Mesendoderm (in vitro differentiated cells): ENCODE measurements around the gene CSNK2A3.

Experiments used
- DNase-seq: peaks from one replicate; pipeline ENCODE4 v3.0.0; 2013
- H2AK5ac ChIP-seq: 2 replicates; pipeline ENCODE4 v1.6.1; 2013; ENCODE audit warnings: low read length, inconsistent platforms
- H2BK120ac ChIP-seq: 2 replicates; pipeline ENCODE4 v1.6.1; 2013; ENCODE audit warnings: low read depth, mild to moderate bottlenecking, low read length, moderate library complexity, mixed read lengths
- H2BK15ac ChIP-seq: replicated peaks from 2 replicates; pipeline ENCODE4 v1.6.1; 2013; ENCODE audit warnings: low read depth, mild to moderate bottlenecking, moderate library complexity
- H2BK5ac ChIP-seq: 2 replicates; pipeline ENCODE4 v1.6.1; 2013; ENCODE audit warnings: low read length, inconsistent platforms
- H3K18ac ChIP-seq: 2 replicates; pipeline ENCODE4 v1.6.1; 2013; ENCODE audit warnings: mild to moderate bottlenecking, low read length, mixed read lengths
- H3K23ac ChIP-seq: one replicate; pipeline ENCODE4 v1.6.1; 2013; ENCODE audit warnings: low read length
- H3K27ac ChIP-seq: 2 replicates; pipeline ENCODE4 v1.5.1; 2013; ENCODE audit warnings: low read depth, mild to moderate bottlenecking, inconsistent platforms, low read length, moderate library complexity
- H3K27me3 ChIP-seq: 2 replicates; pipeline ENCODE4 v1.6.1; 2013; ENCODE audit warnings: low read length, control low read depth, mild to moderate bottlenecking, inconsistent platforms; ENCODE audit not compliant: insufficient read depth, poor library complexity
- H3K36me3 ChIP-seq: 2 replicates; pipeline ENCODE4 v1.6.1; 2013; ENCODE audit warnings: low read length, inconsistent platforms; ENCODE audit not compliant: control insufficient read depth, insufficient read depth
- H3K4ac ChIP-seq: one replicate; pipeline ENCODE4 v1.6.1; 2013; ENCODE audit warnings: low read depth, mild to moderate bottlenecking, low read length, moderate library complexity
- H3K4me1 ChIP-seq: 2 replicates; pipeline ENCODE4 v1.6.1; 2013; ENCODE audit warnings: low read depth, low read length, inconsistent platforms; ENCODE audit not compliant: control insufficient read depth
- H3K4me2 ChIP-seq: 2 replicates; pipeline ENCODE4 v1.6.1; 2013; ENCODE audit warnings: low read length
- H3K4me3 ChIP-seq: 2 replicates; pipeline ENCODE4 v1.5.1; 2013; ENCODE audit warnings: mild to moderate bottlenecking, low read length
- H3K56ac ChIP-seq: one replicate; pipeline ENCODE4 v1.6.1; 2013; ENCODE audit warnings: low read length
- H3K79me1 ChIP-seq: 2 replicates; pipeline ENCODE4 v1.6.1; 2013; ENCODE audit warnings: low read length, inconsistent platforms
- H3K79me2 ChIP-seq: 2 replicates; pipeline ENCODE4 v1.6.1; 2013; ENCODE audit warnings: mild to moderate bottlenecking, low read length; ENCODE audit not compliant: control insufficient read depth, insufficient read depth
- H3K9ac ChIP-seq: 2 replicates; pipeline ENCODE4 v1.6.1; 2013; ENCODE audit warnings: low read length, inconsistent platforms
- H4K5ac ChIP-seq: one replicate; pipeline ENCODE4 v1.6.1; 2013; ENCODE audit warnings: low read length
- H4K8ac ChIP-seq: one replicate; pipeline ENCODE4 v1.6.1; 2013; ENCODE audit warnings: low read depth, mild to moderate bottlenecking, control low read depth, low read length, moderate library complexity
- WGBS: extraction: QIAGEN DNeasy Blood & Tissue Kit; methylation state at CpG from one replicate; pipeline ENCODE4 v1.1.7; 2013; ENCODE audit warnings: low lambda C conversion rate, missing lambda C conversion rate; ENCODE audit not compliant: insufficient coverage; ENCODE audit errors: extremely low coverage; 5-methylcytosine and 5-hydroxymethylcytosine counted together

Gene CSNK2A3

GRCh38 chr11:11396301-11397035, 43.4 kb upstream of the CSNK2A3 start:
- Histone ChIP-seq H3K27ac (no peak overlapping the region), H3K4me2 (no peak overlapping the region)
- no CpG with 5 or more reads among the region's 11 CpGs for WGBS

DNA sequence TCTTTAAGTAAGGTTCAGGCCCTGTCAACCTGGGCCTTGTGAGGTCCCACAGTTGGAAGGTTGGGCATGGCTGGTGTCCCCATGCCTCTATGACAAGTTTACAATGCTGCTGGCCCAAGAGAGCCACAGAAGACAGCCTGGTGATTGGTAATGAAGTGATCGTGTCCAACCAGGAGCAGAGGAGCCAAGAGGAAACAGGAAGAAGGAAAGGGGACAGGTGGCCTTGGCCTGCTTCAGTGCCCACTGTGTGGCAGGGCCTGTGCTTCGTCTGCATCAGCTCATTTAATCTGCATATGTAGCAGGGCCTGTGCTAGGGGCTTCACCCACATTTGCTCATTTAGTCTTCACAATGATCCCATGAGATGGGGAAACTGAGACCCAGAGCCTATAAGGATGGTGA, 42.1 kb upstream of the CSNK2A3 start:
- no peak for DNase-seq
- no peak overlapping the region for H3K4me3 ChIP-seq
- no peak overlapping the region for H3K27ac ChIP-seq
- no CpG with 5 or more reads among the region's 2 CpGs for WGBS
- H3K27me3 ChIP-seq = no peaks in the 10 kb centered on the region
- no peak overlapping the region for H2BK15ac ChIP-seq
- H3K4ac ChIP-seq = no peak overlapping the region
- no peak overlapping the region for H4K8ac ChIP-seq
- H3K79me1 ChIP-seq = no peaks in the 10 kb centered on the region
- no peak overlapping the region for H4K5ac ChIP-seq
- no peak overlapping the region for H2BK120ac ChIP-seq
- H3K4me2 ChIP-seq = no peak overlapping the region
- no peak overlapping the region for H3K23ac ChIP-seq
- no peak overlapping the region for H3K56ac ChIP-seq
- H3K4me1 ChIP-seq = peaks cover 3% of the 10 kb centered on the region
- no peak overlapping the region for H3K9ac ChIP-seq
- no peak overlapping the region for H2AK5ac ChIP-seq
- H2BK5ac ChIP-seq = no peak overlapping the region
- no peak overlapping the region for H3K18ac ChIP-seq
- no peaks in the 10 kb centered on the region for H3K79me2 ChIP-seq
- no peaks in the 10 kb centered on the region for H3K36me3 ChIP-seq

More at GRCh38 chr11:11396301-11397035, 43.4 kb upstream of the CSNK2A3 start:
- Histone ChIP-seq H3K79me1 (no peaks in the 10 kb centered on the region), H3K18ac (no peak overlapping the region), H3K79me2 (no peaks in the 10 kb centered on the region), H2BK15ac (no peak overlapping the region), H4K8ac (no peak overlapping the region), H3K4me1 (peaks cover 3% of the 10 kb centered on the region), H3K36me3 (no peaks in the 10 kb centered on the region), H4K5ac (no peak overlapping the region), H3K9ac (no peak overlapping the region), H3K4me3 (no peak overlapping the region), H3K4ac (no peak overlapping the region), H3K56ac (no peak overlapping the region), H2AK5ac (no peak overlapping the region), H3K27me3 (no peaks in the 10 kb centered on the region), H3K23ac (no peak overlapping the region), H2BK120ac (no peak overlapping the region), H2BK5ac (no peak overlapping the region)
- DNase-seq = peak; percentile 80

GRCh38 chr11:11394241-11394640, 41.2 kb upstream of the CSNK2A3 start:
- Histone ChIP-seq H3K79me2 (no peaks in the 10 kb centered on the region), H3K27me3 (no peaks in the 10 kb centered on the region), H3K36me3 (no peaks in the 10 kb centered on the region), H3K23ac (no peak overlapping the region), H2BK15ac (no peak overlapping the region), H2AK5ac (no peak overlapping the region), H3K18ac (no peak overlapping the region), H3K79me1 (no peaks in the 10 kb centered on the region), H3K4me2 (no peak overlapping the region), H2BK120ac (no peak overlapping the region), H3K9ac (no peak overlapping the region), H3K4me3 (no peak overlapping the region), H4K5ac (no peak overlapping the region), H3K4me1 (peaks cover 3% of the 10 kb centered on the region), H3K4ac (no peak overlapping the region), H3K56ac (no peak overlapping the region), H3K27ac (no peak overlapping the region), H4K8ac (no peak overlapping the region), H2BK5ac (no peak overlapping the region)
- DNase-seq = no peak

DNA sequence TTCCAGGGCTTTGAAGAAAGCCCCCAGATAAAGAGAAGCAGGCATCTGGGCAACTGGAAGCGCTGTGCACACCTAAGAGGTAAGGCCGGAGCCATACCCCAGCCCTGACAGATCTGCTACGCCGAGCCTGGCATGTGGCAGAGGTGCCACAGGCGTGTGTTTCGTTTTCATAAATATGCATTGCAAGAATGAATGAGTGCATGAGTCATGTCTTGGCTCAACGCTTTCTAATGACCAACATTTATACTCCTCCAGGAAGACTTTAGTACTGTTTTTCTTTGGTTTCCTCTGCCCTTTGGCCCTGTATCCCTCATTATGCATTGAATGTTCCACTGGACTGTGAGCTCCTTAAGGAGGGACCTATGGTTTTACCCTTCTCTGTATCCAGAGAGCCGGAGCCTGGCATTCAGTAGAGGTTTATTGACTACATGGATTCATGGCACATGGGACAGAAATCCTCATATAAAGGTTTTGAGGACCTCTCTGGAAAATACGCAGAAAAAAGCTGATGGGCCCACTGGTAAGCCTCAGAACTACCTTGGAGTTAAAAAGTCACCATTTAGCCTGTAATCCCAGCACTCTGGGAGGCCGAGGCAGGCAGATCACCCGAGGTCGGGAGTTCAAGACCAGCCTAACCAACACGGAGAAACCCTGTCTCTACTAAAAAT, 38.9 kb upstream of the CSNK2A3 start:
- no peaks in the 10 kb centered on the region for H3K27me3 ChIP-seq
- no peak overlapping the region for H2BK120ac ChIP-seq
- H3K18ac ChIP-seq = no peak overlapping the region
- no peak overlapping the region for H4K8ac ChIP-seq
- H3K4me2 ChIP-seq = no peak overlapping the region
- H3K27ac ChIP-seq = no peak overlapping the region
- DNase-seq = no peak
- H3K23ac ChIP-seq = no peak overlapping the region
- H4K5ac ChIP-seq = no peak overlapping the region
- H2BK5ac ChIP-seq = no peak overlapping the region
- H2BK15ac ChIP-seq = no peak overlapping the region
- no peaks in the 10 kb centered on the region for H3K79me2 ChIP-seq
- no peak overlapping the region for H3K4ac ChIP-seq
- WGBS = no CpG with 5 or more reads among the region's 13 CpGs
- H3K4me1 ChIP-seq = peaks cover 3% of the 10 kb centered on the region
- no peak overlapping the region for H2AK5ac ChIP-seq
- no peak overlapping the region for H3K56ac ChIP-seq
- no peak overlapping the region for H3K9ac ChIP-seq
- no peaks in the 10 kb centered on the region for H3K36me3 ChIP-seq
- H3K79me1 ChIP-seq = no peaks in the 10 kb centered on the region
- no peak overlapping the region for H3K4me3 ChIP-seq

DNA sequence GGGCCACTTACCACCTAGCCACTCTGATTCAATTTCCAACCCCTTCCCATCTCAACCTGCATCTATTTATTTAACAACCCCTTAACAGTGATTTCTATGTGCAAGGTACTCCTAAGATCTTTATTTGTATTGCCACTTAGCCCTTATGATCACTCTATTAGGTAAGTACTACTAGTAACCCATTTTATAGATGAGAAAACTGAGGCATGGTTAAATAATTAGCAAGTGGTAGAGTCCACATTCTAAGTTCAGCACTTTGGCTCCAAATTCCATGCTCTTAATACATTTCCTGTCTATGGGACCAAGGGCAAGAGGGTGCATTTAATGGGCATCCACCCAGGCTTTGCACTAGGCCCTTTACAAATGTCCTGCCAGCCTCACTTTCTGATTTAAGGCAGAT, 38.1 kb upstream of the CSNK2A3 start:
- no peak overlapping the region for H3K4me2 ChIP-seq
- H3K4me3 ChIP-seq = no peak overlapping the region
- no peaks in the 10 kb centered on the region for H3K36me3 ChIP-seq
- no peak overlapping the region for H3K27ac ChIP-seq
- no peak for DNase-seq
- H3K27me3 ChIP-seq = no peaks in the 10 kb centered on the region
- H3K9ac ChIP-seq = no peak overlapping the region
- H3K56ac ChIP-seq = no peak overlapping the region
- no peak overlapping the region for H4K8ac ChIP-seq
- no peak overlapping the region for H3K4ac ChIP-seq
- H2AK5ac ChIP-seq = no peak overlapping the region
- no peak overlapping the region for H2BK15ac ChIP-seq
- no peak overlapping the region for H4K5ac ChIP-seq
- no peak overlapping the region for H2BK120ac ChIP-seq
- H3K18ac ChIP-seq = no peak overlapping the region
- H2BK5ac ChIP-seq = no peak overlapping the region
- no peaks in the 10 kb centered on the region for H3K4me1 ChIP-seq
- H3K23ac ChIP-seq = no peak overlapping the region
- no peaks in the 10 kb centered on the region for H3K79me2 ChIP-seq
- no peaks in the 10 kb centered on the region for H3K79me1 ChIP-seq
